HepG2 (cell line): ENCODE results near the gene MED1. TPM values are rescaled to one million over a fixed set of nuclear protein-coding genes. Genes with fewer than 3 reads are reported as not detected.

Source experiments
- ATRX ChIP-seq: sonication (generic); formaldehyde crosslinking; IDR thresholded peaks from 2 replicates; pipeline ENCODE4 v1.4.0; 2020; ENCODE audit warnings: missing genetic modification reagents, borderline replicate concordance
- BCLAF1 ChIP-seq: fragments of 450-650 bp; IDR thresholded peaks from 2 replicates; pipeline ENCODE4 v1.6.1; 2017; ENCODE audit warnings: mild to moderate bottlenecking
- DBP ChIP-seq: sonication (generic); formaldehyde crosslinking; IDR thresholded peaks from 2 replicates; pipeline ENCODE4 v1.4.0; 2020; ENCODE audit warnings: missing genetic modification reagents; ENCODE audit errors: not compliant biosample characterization
- FOXK1 ChIP-seq: sonication (generic); formaldehyde crosslinking; IDR thresholded peaks from 2 replicates; pipeline ENCODE4 v1.4.0; 2020; ENCODE audit warnings: low read depth, missing genetic modification reagents, borderline replicate concordance
- HES4 ChIP-seq: sonication (generic); formaldehyde crosslinking; IDR thresholded peaks from 2 replicates; pipeline ENCODE4 v1.9.0; 2021; ENCODE audit warnings: mild to moderate bottlenecking, missing genetic modification reagents, borderline replicate concordance
- POGZ ChIP-seq: sonication (generic); formaldehyde crosslinking; IDR thresholded peaks from 2 replicates; pipeline ENCODE4 v1.4.0; 2020; ENCODE audit warnings: mild to moderate bottlenecking, missing genetic modification reagents
- RAD21 ChIP-seq: fragments of 450-650 bp; formaldehyde crosslinking; IDR thresholded peaks from 2 replicates; pipeline ENCODE4 v1.5.0; 2020; ENCODE audit warnings: mild to moderate bottlenecking
- RCOR2 ChIP-seq: IDR thresholded peaks from 2 replicates; pipeline ENCODE4 v1.6.1; 2016; ENCODE audit warnings: missing biosample characterization, missing genetic modification reagents
- STAT5B ChIP-seq: sonication (generic); formaldehyde crosslinking; IDR thresholded peaks from 2 replicates; pipeline ENCODE4 v1.4.0; 2020; ENCODE audit warnings: missing genetic modification reagents
- ZNF142 ChIP-seq: sonication (generic); formaldehyde crosslinking; IDR thresholded peaks from 2 replicates; pipeline ENCODE4 v1.4.0; 2020; ENCODE audit warnings: missing genetic modification reagents
- ZNF318 ChIP-seq: sonication (generic); formaldehyde crosslinking; IDR thresholded peaks from 2 replicates; pipeline ENCODE4 v1.4.0; 2020; ENCODE audit warnings: mild to moderate bottlenecking, missing genetic modification reagents
- ZNF562 ChIP-seq: sonication (generic); formaldehyde crosslinking; IDR thresholded peaks from 2 replicates; pipeline ENCODE4 v1.8.0; 2022; ENCODE audit warnings: missing genetic modification reagents, borderline replicate concordance
- ZNF792 ChIP-seq: IDR thresholded peaks from 2 replicates; pipeline ENCODE4 v1.6.1; 2016
- polyA plus RNA-seq, 8 experiments: library from polyadenylated mRNA; depleted of rRNA in 3 of 8; stranded (reverse) in 7 of 8; unstranded in 1 of 8; fragments of >200 nt; fragmentation: Illumina TruSeq in 4 of 8; extraction: Trizol in 4 of 8; gene quantifications; 2 replicates each; pipeline versions ENCODE4 v1.2.1 to v1.2.3, GENCODE V29; 2011 to 2016; ENCODE audit warnings: low read depth in 4 of 8, missing spikeins in 1 of 8, mixed read lengths in 1 of 8; ENCODE audit not compliant: insufficient read depth in 1 of 8
- total RNA-seq, 5 experiments: library from RNA; depleted of rRNA; stranded (reverse); fragments of >200 nt; fragmentation: Illumina TruSeq; extraction: Trizol; gene quantifications; 2 replicates each; pipeline ENCODE4 v1.2.3, GENCODE V29; 2016; ENCODE audit warnings: low read depth in 1 of 5

The MED1 gene
- total and polyA plus RNA-seq, 2 of the 13 experiments (the other 11 are each of a cell fraction or from before 2014, with no cell fraction given) = 37.5 to 40.1 TPM

- TF ChIP-seq ZNF318 (CRISPR knock-in tag) (no peak), POGZ (no peak), HES4 (no peak), ZNF142 (CRISPR knock-in tag) (no peak), DBP (CRISPR knock-in tag) (no peak), RAD21 (CRISPR knock-in tag) (no peak), BCLAF1 (no peak), STAT5B (CRISPR knock-in tag) (no peak), RCOR2 (peak; percentile 61), ZNF792 (no peak), ZNF562 (CRISPR knock-in tag) (no peak), ATRX (CRISPR knock-in tag) (no peak), FOXK1 (CRISPR knock-in tag) (peak; percentile 36; the same call in 1 of the 2 replicates)
These were observed 1.0 kb downstream of the MED1 start (continued) for GRCh38 chr17:39450051-39450450.
